IMR-90 (cell line): ENCODE data around the gene CHRNA1. TPM values are rescaled to one million over a fixed set of nuclear protein-coding genes. Genes with fewer than 3 reads are reported as not detected.

Source experiments
- ATAC-seq: fragments of 200-7000 bp; cut with Tn5 transposase; 2 replicates; pipeline ENCODE4 v1.9.1; 2020; ENCODE audit warnings: low read depth, mild to moderate bottlenecking, moderate library complexity
- BruUV-seq: library from RNA; stranded (reverse); fragments of 400-500 nt; replicated peaks from 2 replicates; lab custom pipeline; 2021; lab: Mats Ljungman, UMichigan
- CTCF ChIA-PET: fragments of 300-600 bp; formaldehyde crosslinking; extraction: SDS; loops from one replicate; lab custom pipeline; 2021; ENCODE audit warnings: antibody characterized with exemption; lab: Yijun Ruan, JAX
- POLR2A ChIA-PET: fragments of 300-600 bp; sonication (Branson Sonifier 250); formaldehyde crosslinking; loops from one replicate; lab custom pipeline; 2022; ENCODE audit warnings: antibody characterized with exemption; ENCODE audit not compliant: unreplicated experiment; lab: Charles Lee
- DNase-seq: peaks from one replicate; pipeline ENCODE4 v3.0.0; 2013
- H2AFZ ChIP-seq: replicated peaks from 2 replicates; pipeline ENCODE3; 2013; ENCODE audit warnings: low read length, mild to moderate bottlenecking; ENCODE audit not compliant: poor library complexity
- H2AK5ac ChIP-seq: 2 replicates; pipeline ENCODE4 v1.6.1; 2013; ENCODE audit warnings: low read depth, low read length, inconsistent platforms
- H2AK9ac ChIP-seq: replicated peaks from 2 replicates; pipeline ENCODE3; 2013; ENCODE audit warnings: mild to moderate bottlenecking, low read depth, low read length, moderate library complexity; ENCODE audit not compliant: poor library complexity
- H2BK120ac ChIP-seq: 2 replicates; pipeline ENCODE4 v1.6.1; 2013; ENCODE audit warnings: low read depth, low read length, inconsistent platforms
- H2BK15ac ChIP-seq: 3 replicates; pipeline ENCODE4 v1.6.1; 2013; ENCODE audit warnings: low read depth, low read length, inconsistent platforms
- H2BK20ac ChIP-seq: 2 replicates; pipeline ENCODE4 v1.6.1; 2013; ENCODE audit warnings: low read depth, mild to moderate bottlenecking, inconsistent platforms, low read length, moderate library complexity
- H2BK5ac ChIP-seq: 2 replicates; pipeline ENCODE4 v1.6.1; 2013; ENCODE audit warnings: mild to moderate bottlenecking, low read depth, low read length, inconsistent platforms; ENCODE audit not compliant: poor library complexity, severe bottlenecking
- H3K14ac ChIP-seq: replicated peaks from 2 replicates; pipeline ENCODE4 v1.6.1; 2013; ENCODE audit warnings: low read depth, low read length, inconsistent platforms
- H3K18ac ChIP-seq: 2 replicates; pipeline ENCODE4 v1.6.1; 2013; ENCODE audit warnings: low read depth, low read length, control low read depth
- H3K23ac ChIP-seq: 2 replicates; pipeline ENCODE4 v1.6.1; 2013; ENCODE audit warnings: low read depth, low read length, inconsistent platforms
- H3K27ac ChIP-seq: 2 replicates; pipeline ENCODE4 v1.5.1; 2013; ENCODE audit warnings: mild to moderate bottlenecking, control low read depth, low read length; ENCODE audit not compliant: insufficient read depth
- H3K27me3 ChIP-seq: 2 replicates; pipeline ENCODE4 v1.6.1; 2013; ENCODE audit warnings: low read length; ENCODE audit not compliant: control insufficient read depth, insufficient read depth
- H3K36me3 ChIP-seq: 2 replicates; pipeline ENCODE4 v1.6.1; 2013; ENCODE audit warnings: low read length, mixed read lengths; ENCODE audit not compliant: control insufficient read depth, insufficient read depth
- H3K4ac ChIP-seq: 2 replicates; pipeline ENCODE4 v1.6.1; 2013; ENCODE audit warnings: low read depth, low read length, inconsistent platforms
- H3K4me1 ChIP-seq: 2 replicates; pipeline ENCODE4 v1.6.1; 2013; ENCODE audit warnings: low read length, mixed read lengths; ENCODE audit not compliant: control insufficient read depth, insufficient read depth
- H3K4me2 ChIP-seq: 2 replicates; pipeline ENCODE4 v1.6.1; 2013; ENCODE audit warnings: low read depth, mild to moderate bottlenecking, control low read depth, low read length, moderate library complexity
- H3K4me3 ChIP-seq: 2 replicates; pipeline ENCODE4 v1.5.1; 2013; ENCODE audit warnings: low read depth, mild to moderate bottlenecking, control low read depth, low read length, moderate library complexity; ENCODE audit not compliant: insufficient read depth
- H3K56ac ChIP-seq: 2 replicates; pipeline ENCODE4 v1.6.1; 2013; ENCODE audit warnings: low read length, inconsistent platforms; ENCODE audit not compliant: insufficient read depth; ENCODE audit errors: extremely low read depth
- H3K79me1 ChIP-seq, 2 experiments: 2 replicates each; pipeline ENCODE4 v1.6.1; 2013; ENCODE audit warnings: low read length in 2 of 2, inconsistent platforms in 1 of 2, low read depth in 1 of 2
- H3K9ac ChIP-seq: 2 replicates; pipeline ENCODE4 v1.6.1; 2013; ENCODE audit warnings: low read depth, low read length, control low read depth
- H3K9me1 ChIP-seq: 2 replicates; pipeline ENCODE4 v1.6.1; 2013; ENCODE audit warnings: low read length, inconsistent platforms; ENCODE audit not compliant: insufficient read depth
- H3K9me3 ChIP-seq: 2 replicates; pipeline ENCODE4 v1.6.1; 2013; ENCODE audit warnings: low read length; ENCODE audit not compliant: control insufficient read depth, insufficient read depth
- H4K20me1 ChIP-seq: 2 replicates; pipeline ENCODE4 v1.6.1; 2013; ENCODE audit warnings: low read length, inconsistent platforms; ENCODE audit not compliant: insufficient read depth
- H4K5ac ChIP-seq: 2 replicates; pipeline ENCODE4 v1.6.1; 2013; ENCODE audit warnings: mild to moderate bottlenecking, low read depth, low read length, control low read depth
- H4K8ac ChIP-seq, 2 experiments: 2 replicates each; pipeline ENCODE4 v1.6.1; 2013; ENCODE audit warnings: low read depth in 2 of 2, low read length in 2 of 2, control low read depth in 1 of 2, inconsistent platforms in 1 of 2
- H4K91ac ChIP-seq: 2 replicates; pipeline ENCODE4 v1.6.1; 2013; ENCODE audit warnings: low read depth, low read length, inconsistent platforms; ENCODE audit not compliant: insufficient read depth
- CEBPB ChIP-seq: IDR thresholded peaks from 2 replicates; pipeline ENCODE4 v1.6.1; 2012; ENCODE audit warnings: low read depth, low read length, improper control_type of control experiment
- CHD1 ChIP-seq: IDR thresholded peaks from 2 replicates; pipeline ENCODE4 v1.6.1; 2012; ENCODE audit warnings: low read depth, low read length, improper control_type of control experiment
- MAZ ChIP-seq: IDR thresholded peaks from 2 replicates; pipeline ENCODE4 v1.6.1; 2012; ENCODE audit warnings: low read depth, mild to moderate bottlenecking, low read length, improper control_type of control experiment, moderate library complexity, borderline replicate concordance
- MXI1 ChIP-seq: IDR thresholded peaks from 2 replicates; pipeline ENCODE4 v1.6.1; 2012; ENCODE audit warnings: low read depth, mild to moderate bottlenecking, low read length, moderate library complexity, borderline replicate concordance
- RFX5 ChIP-seq: IDR thresholded peaks from 2 replicates; pipeline ENCODE4 v1.8.0; 2012; ENCODE audit warnings: low read depth, mild to moderate bottlenecking, low read length, moderate library complexity
- WGBS, 2 experiments: methylation state at CpG; one replicate each; pipeline versions ENCODE4 v1.1.5 to v1.1.7; 2013; ENCODE audit warnings: missing lambda C conversion rate in 2 of 2; ENCODE audit not compliant: insufficient read length in 1 of 2; ENCODE audit errors: extremely low coverage in 2 of 2; 5-methylcytosine and 5-hydroxymethylcytosine counted together
- dilution Hi-C: fragments of 300-500 bp; cut with HindIII; formaldehyde crosslinking; loops from one replicate; pipeline ENCODE4 v1.14.3; 2018; ENCODE audit warnings: low sequenced_read_pairs; ENCODE audit not compliant: unreplicated experiment
- in situ Hi-C: fragments of 300-500 bp; cut with MboI; formaldehyde crosslinking; loops from 3 replicates; pipeline ENCODE4 v1.14.3; 2019; ENCODE audit warnings: low sequenced_read_pairs, inconsistent platforms, mixed read lengths
- intact Hi-C: fragments of 100-400 bp; cut with micrococcal nuclease; formaldehyde crosslinking; loops from 2 replicates; pipeline ENCODE4 v1.10.0; 2022
- polyA plus RNA-seq, 3 experiments: library from polyadenylated mRNA; depleted of rRNA; stranded (reverse); fragments of >200 nt; gene quantifications; 2 replicates each; pipeline ENCODE4 v1.2.3, GENCODE V29; 2012; ENCODE audit warnings: low replicate concordance in 1 of 3
- total RNA-seq: library from RNA; depleted of rRNA; stranded (reverse); fragments of >200 nt; gene quantifications from 2 replicates; pipeline ENCODE4 v1.2.3, GENCODE V29; 2012

Gene CHRNA1
- total and polyA plus RNA-seq, 2 of the 4 experiments (the other 2 are of a cell fraction): 0.75 to 0.90 TPM

DNA sequence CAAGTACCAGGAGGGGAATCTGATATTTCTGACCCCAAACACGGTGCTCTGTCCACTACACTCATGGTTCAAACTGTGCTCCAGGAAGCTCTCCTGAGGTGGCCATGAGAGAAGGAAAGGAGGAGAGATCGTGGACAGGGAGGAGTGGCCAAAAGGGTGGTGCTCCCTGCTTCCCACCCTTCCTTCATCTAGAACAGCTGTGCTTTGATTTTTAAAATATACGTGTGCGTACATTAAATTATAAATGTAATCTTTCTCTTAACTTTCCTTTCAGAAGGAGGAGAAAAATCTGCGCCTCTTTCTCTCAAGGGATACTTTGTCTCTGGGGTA lies 8.2 kb upstream of the CHRNA1 start:
- peak overlapping the region; percentile 87 for H2AFZ ChIP-seq
- intact Hi-C loops: no loop called here

More for the DNA sequence above, 8.2 kb upstream of the CHRNA1 start:
- CTCF ChIA-PET: interaction anchor here (0.5 to 3.3 kb wide), 14 partner anchors 9 to 218 kb away, joined by 3 to 53 read pairs (median 4); no protein-coding TSS in a partner anchor
- peak overlapping the region; percentile 89 for H2BK5ac ChIP-seq
- no peak overlapping the region for H3K4me2 ChIP-seq
- H3K9me3 ChIP-seq: no peaks in the 10 kb centered on the region
- DNase-seq (no peak), ATAC-seq (peak; percentile 2; the same call in 1 of the 2 replicates)
- peak overlapping the region; percentile 85 for H3K4ac ChIP-seq
- peak overlapping the region; percentile 81; the same call in 2 of the 3 replicates for H2BK15ac ChIP-seq
- TF ChIP-seq MXI1 (no peak), MAZ (no peak), RFX5 (no peak), CEBPB (no peak), CHD1 (no peak)
- H2AK5ac ChIP-seq: peak overlapping the region; percentile 89
- no CpG with 5 or more reads among the region's 5 CpGs for WGBS, 2 experiments
- no peaks in the 10 kb centered on the region for H3K79me1 ChIP-seq
- H2AK9ac ChIP-seq: peak overlapping the region; percentile 71
- H3K4me1 ChIP-seq: peaks cover 26% of the 10 kb centered on the region
- no peaks in the 10 kb centered on the region for H3K36me3 ChIP-seq
- H3K14ac ChIP-seq: peak overlapping the region; percentile 89
- peaks cover 20% of the 10 kb centered on the region for H3K9me1 ChIP-seq
- POLR2A ChIA-PET: interaction anchor here (0.9 kb wide), 1 partner anchor 68 kb away, joined by 3 read pairs; no protein-coding TSS in a partner anchor
- no peaks in the 10 kb centered on the region for H4K20me1 ChIP-seq
- peak overlapping the region; percentile 93 for H3K27ac ChIP-seq
- no peak overlapping the region for H3K4me3 ChIP-seq
- dilution Hi-C loops (loop anchor here (25.0 kb wide), 1 partner anchor 215 kb away; no protein-coding TSS in a partner anchor), in situ Hi-C loops (loop anchor here (5.0 kb wide), 1 partner anchor 215 kb away; no protein-coding TSS in a partner anchor)
- peak overlapping the region; percentile 86 for H3K18ac ChIP-seq
- peak overlapping the region; percentile 97 for H2BK120ac ChIP-seq
- peak overlapping the region; percentile 91 for H4K91ac ChIP-seq
- peak overlapping the region; percentile 82 for H3K23ac ChIP-seq
- H4K8ac ChIP-seq: peak overlapping the region; percentile 51 to 89
- peak overlapping the region; percentile 97 for H2BK20ac ChIP-seq
- peak overlapping the region; percentile 86 for H4K5ac ChIP-seq
- BruUV-seq: no TSS peak
- H3K27me3 ChIP-seq: no peaks in the 10 kb centered on the region
- H3K9ac ChIP-seq: peak overlapping the region; percentile 28; the same call in 1 of the 2 replicates
- peak overlapping the region; percentile 83; the same call in 1 of the 2 replicates for H3K56ac ChIP-seq
